B cell (primary cell): ENCODE data around the gene TTLL10. TPM values are rescaled to one million over a fixed set of nuclear protein-coding genes. Genes with fewer than 3 reads are reported as not detected.

Source experiments
- ATAC-seq: fragments of 200-7000 bp; cut with Tn5 transposase; one replicate; pipeline ENCODE4 v1.10.0; 2021; ENCODE audit warnings: low read depth, mild to moderate bottlenecking, moderate number of reproducible peaks, moderate library complexity
- CTCF ChIA-PET: fragments of 350-600 bp; sonication (Branson Sonifier 250); formaldehyde crosslinking; loops from one replicate; lab custom pipeline; 2021; ENCODE audit warnings: antibody characterized with exemption, inconsistent platforms; lab: Charles Lee
- POLR2A ChIA-PET: fragments of 350-600 bp; sonication (Branson Sonifier 250); formaldehyde crosslinking; loops from one replicate; lab custom pipeline; 2021; ENCODE audit warnings: antibody characterized with exemption; lab: Charles Lee
- DNase-seq: peaks from one replicate; pipeline ENCODE4 v3.0.0; 2013
- H2AFZ ChIP-seq: 2 replicates; pipeline ENCODE4 v1.6.1; 2012; ENCODE audit warnings: mild to moderate bottlenecking, low read depth, low read length; ENCODE audit not compliant: insufficient read depth, poor library complexity, severe bottlenecking
- H3K27ac ChIP-seq, 2 donors: 1 replicate in 1 of 2; 2 replicates in 1 of 2; pipeline ENCODE4 v1.5.1; 2012 to 2013; ENCODE audit warnings: low read length in 2 of 2, mild to moderate bottlenecking in 2 of 2, moderate library complexity in 1 of 2
- H3K27me3 ChIP-seq, 4 experiments: fragments of 200-600 bp in 1 of 4; sonication (generic) in 1 of 4; replicated peaks in 1 of 4; 1 replicate in 2 of 4; 2 replicates in 2 of 4; pipeline versions ENCODE4 v1.6.1 to v1.7.0; 2013 to 2016; ENCODE audit warnings: low read length in 3 of 4, mild to moderate bottlenecking in 2 of 4, mixed read lengths in 1 of 4, moderate library complexity in 1 of 4; ENCODE audit not compliant: insufficient read depth in 4 of 4, control insufficient read depth in 3 of 4; ENCODE audit errors: control extremely low read depth in 1 of 4
- H3K36me3 ChIP-seq, 2 experiments: replicated peaks in 1 of 2; 1 replicate in 1 of 2; 2 replicates in 1 of 2; pipeline versions ENCODE4 v1.6.1 to v1.7.1; 2013; ENCODE audit warnings: low read length in 1 of 2; ENCODE audit not compliant: insufficient read depth in 2 of 2, control insufficient read depth in 1 of 2; ENCODE audit errors: control extremely low read depth in 1 of 2, extremely low read depth in 1 of 2
- H3K4me1 ChIP-seq, 2 donors: fragments of 200-600 bp in 1 of 2; sonication (generic) in 1 of 2; 1 replicate in 1 of 2; 2 replicates in 1 of 2; pipeline versions ENCODE4 v1.5.1 to v1.6.1; 2013 to 2017; ENCODE audit warnings: low read length in 2 of 2; ENCODE audit not compliant: control insufficient read depth in 2 of 2, insufficient read depth in 2 of 2
- H3K4me2 ChIP-seq: replicated peaks from 2 replicates; pipeline ENCODE3; 2012; ENCODE audit warnings: mild to moderate bottlenecking, low read depth, low read length; ENCODE audit not compliant: poor library complexity, severe bottlenecking
- H3K4me3 ChIP-seq, 5 experiments: fragments of 200-600 bp in 1 of 5; sonication (generic) in 1 of 5; 1 replicate in 3 of 5; 2 replicates in 2 of 5; pipeline versions ENCODE4 v1.5.1 to v1.7.0; 2011 to 2016; ENCODE audit warnings: low read length in 4 of 5, mild to moderate bottlenecking in 4 of 5, low read depth in 2 of 5, control low read depth in 1 of 5, moderate library complexity in 1 of 5; ENCODE audit not compliant: insufficient read depth in 1 of 5; ENCODE audit errors: control extremely low read depth in 1 of 5, extremely low read depth in 1 of 5
- H3K79me2 ChIP-seq: fragments of 200-600 bp; sonication (generic); one replicate; pipeline ENCODE4 v1.6.0; 2016; ENCODE audit warnings: low read length; ENCODE audit not compliant: control insufficient read depth, insufficient read depth
- H3K9ac ChIP-seq: fragments of 200-600 bp; sonication (generic); 2 replicates; pipeline ENCODE4 v1.6.1; 2017; ENCODE audit warnings: mild to moderate bottlenecking, low read length, moderate library complexity
- H3K9me3 ChIP-seq, 3 donors: one replicate each; pipeline versions ENCODE4 v1.6.1 to v1.7.1; 2013; ENCODE audit warnings: low read length in 2 of 3; ENCODE audit not compliant: control insufficient read depth in 2 of 3, insufficient read depth in 1 of 3; ENCODE audit errors: control extremely low read depth in 1 of 3
- H4K20me1 ChIP-seq: 2 replicates; pipeline ENCODE4 v1.6.0; 2012; ENCODE audit warnings: mild to moderate bottlenecking, low read length; ENCODE audit not compliant: insufficient read depth, control insufficient read depth, poor library complexity, severe bottlenecking
- H3K27ac Mint-ChIP-seq: one replicate; pipeline ENCODE4 v1.8.0; 2021; ENCODE audit warnings: mixed read lengths
- H3K27me3 Mint-ChIP-seq: one replicate; pipeline ENCODE4 v1.8.0; 2021; ENCODE audit warnings: mixed read lengths
- H3K4me1 Mint-ChIP-seq: one replicate; pipeline ENCODE4 v1.8.0; 2021; ENCODE audit warnings: mixed read lengths
- H3K4me3 Mint-ChIP-seq: one replicate; pipeline ENCODE4 v1.8.0; 2021; ENCODE audit warnings: mixed read lengths
- H3K9me3 Mint-ChIP-seq: one replicate; pipeline ENCODE4 v1.8.0; 2022; ENCODE audit warnings: mixed read lengths; ENCODE audit not compliant: insufficient read depth
- EZH2 ChIP-seq: IDR thresholded peaks from 2 replicates; pipeline ENCODE4 v1.6.1; 2012; ENCODE audit warnings: borderline replicate concordance, low read depth, mild to moderate bottlenecking, moderate library complexity, low read length; ENCODE audit not compliant: insufficient read depth, poor library complexity, severe bottlenecking
- WGBS: methylation state at CpG from one replicate; pipeline ENCODE4 v1.1.5; 2013; ENCODE audit warnings: missing lambda C conversion rate; ENCODE audit not compliant: insufficient coverage; 5-methylcytosine and 5-hydroxymethylcytosine counted together
- intact Hi-C: fragments of 100-400 bp; cut with micrococcal nuclease; formaldehyde crosslinking; loops from one replicate; pipeline ENCODE4 v1.10.0; 2022
- polyA plus RNA-seq: library from polyadenylated mRNA; depleted of rRNA; stranded (reverse); fragments of >200 nt; gene quantifications from 2 replicates; pipeline ENCODE4 v1.2.3, GENCODE V29; 2012
- total RNA-seq, 2 donors: library from RNA; stranded (reverse); fragments of 120-200 nt in 1 of 2; gene quantifications; 1 replicate in 1 of 2; 2 replicates in 1 of 2; pipeline versions ENCODE4 v1.2.3 to v1.2.4, GENCODE V29; 2013 to 2022
- TF ChIP-seq, protein P1 (sequence below): fragments of 200-600 bp; IDR thresholded peaks from one replicate; pipeline ENCODE4 v1.8.0; 2022; ENCODE audit warnings: antibody characterized with exemption, mild to moderate bottlenecking

TTLL10 gene
- total and polyA plus RNA-seq, 2 donors (not counting 1 experiment from before 2014, with no cell fraction given) = 0.37 to 0.45 TPM

DNA sequence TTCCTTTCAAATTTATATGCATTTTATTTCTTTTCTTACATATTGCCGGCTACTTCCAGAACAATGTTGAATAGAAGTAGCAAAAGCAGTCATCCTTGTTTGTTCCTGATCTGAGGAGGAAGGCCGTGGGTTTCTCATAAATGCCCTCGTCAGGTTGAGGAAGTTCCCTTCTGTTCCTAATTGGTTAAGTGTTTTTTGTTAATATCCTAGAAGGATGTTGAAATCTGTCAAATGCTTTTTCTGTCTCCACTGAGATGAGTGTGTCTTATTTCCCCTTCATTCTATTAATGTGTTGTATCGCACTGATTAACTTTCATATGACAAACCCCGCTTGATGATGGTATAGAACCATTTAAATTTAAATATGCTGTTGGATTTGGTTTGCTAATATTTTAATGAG is 15.4 kb downstream of the TTLL10 start:
- H3K4me1 Mint-ChIP-seq = peaks cover 4% of the 10 kb centered on the region
- H3K79me2 ChIP-seq = no peaks in the 10 kb centered on the region
- no peak overlapping the region for H3K9ac ChIP-seq
- DNase-seq (no peak), ATAC-seq (no peak)
- no peaks in the 10 kb centered on the region for H3K4me1 ChIP-seq
- TF ChIP-seq, protein P1, sequence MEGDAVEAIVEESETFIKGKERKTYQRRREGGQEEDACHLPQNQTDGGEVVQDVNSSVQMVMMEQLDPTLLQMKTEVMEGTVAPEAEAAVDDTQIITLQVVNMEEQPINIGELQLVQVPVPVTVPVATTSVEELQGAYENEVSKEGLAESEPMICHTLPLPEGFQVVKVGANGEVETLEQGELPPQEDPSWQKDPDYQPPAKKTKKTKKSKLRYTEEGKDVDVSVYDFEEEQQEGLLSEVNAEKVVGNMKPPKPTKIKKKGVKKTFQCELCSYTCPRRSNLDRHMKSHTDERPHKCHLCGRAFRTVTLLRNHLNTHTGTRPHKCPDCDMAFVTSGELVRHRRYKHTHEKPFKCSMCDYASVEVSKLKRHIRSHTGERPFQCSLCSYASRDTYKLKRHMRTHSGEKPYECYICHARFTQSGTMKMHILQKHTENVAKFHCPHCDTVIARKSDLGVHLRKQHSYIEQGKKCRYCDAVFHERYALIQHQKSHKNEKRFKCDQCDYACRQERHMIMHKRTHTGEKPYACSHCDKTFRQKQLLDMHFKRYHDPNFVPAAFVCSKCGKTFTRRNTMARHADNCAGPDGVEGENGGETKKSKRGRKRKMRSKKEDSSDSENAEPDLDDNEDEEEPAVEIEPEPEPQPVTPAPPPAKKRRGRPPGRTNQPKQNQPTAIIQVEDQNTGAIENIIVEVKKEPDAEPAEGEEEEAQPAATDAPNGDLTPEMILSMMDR = no peak
- H4K20me1 ChIP-seq = no peaks in the 10 kb centered on the region
- H3K4me3 ChIP-seq = no peak overlapping the region
- H2AFZ ChIP-seq = no peak overlapping the region
- H3K4me3 Mint-ChIP-seq = no peak overlapping the region
- H3K4me2 ChIP-seq = no peak overlapping the region
- peaks cover 0 to 13% (median 3%) of the 10 kb centered on the region in 3 donors for H3K9me3 ChIP-seq
- peaks cover 6% of the 10 kb centered on the region for H3K27me3 Mint-ChIP-seq
- H3K27ac Mint-ChIP-seq = no peak overlapping the region
- no peak overlapping the region for H3K27ac ChIP-seq
- 69% methylated on average over 2 of the region's 5 CpGs for WGBS
- peaks cover under 1% of the 10 kb centered on the region for H3K9me3 Mint-ChIP-seq
- ChIA-PET CTCF (no interaction called here), POLR2A (no interaction called here)
- intact Hi-C loops = no loop called here
- H3K27me3 ChIP-seq = peaks cover 0 to 4% (median 2%) of the 10 kb centered on the region in 4 experiments
- H3K36me3 ChIP-seq = no peaks in the 10 kb centered on the region

DNA sequence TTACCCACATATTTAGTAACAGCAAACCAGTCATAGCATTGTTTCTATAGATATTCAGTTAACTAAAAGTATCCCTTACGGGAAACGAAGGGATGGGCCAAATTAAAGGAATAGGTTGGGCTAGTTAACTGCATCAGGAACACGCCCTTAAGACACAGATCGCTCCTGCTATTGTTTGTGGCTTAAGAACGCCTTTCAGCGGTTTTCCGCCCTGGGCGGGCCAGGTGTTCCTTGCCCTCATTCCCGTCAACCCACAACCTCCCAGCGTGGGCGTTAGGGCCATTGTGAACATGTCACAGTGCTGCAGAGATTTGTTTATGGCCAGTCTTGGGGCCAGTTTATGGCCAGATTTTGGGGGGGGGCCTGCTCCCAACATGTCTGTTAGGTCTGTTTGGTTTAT is 18.1 kb downstream of the TTLL10 start:
- Histone ChIP-seq H3K4me2 (no peak overlapping the region), H4K20me1 (no peaks in the 10 kb centered on the region), H3K9ac (no peak overlapping the region), H3K4me3 (no peak overlapping the region), H3K27me3 (peaks cover 0 to 4% (median 2%) of the 10 kb centered on the region in 4 experiments), H3K79me2 (no peaks in the 10 kb centered on the region), H3K4me1 (no peaks in the 10 kb centered on the region), H3K9me3 (peaks cover 1 to 24% (median 8%) of the 10 kb centered on the region in 3 donors), H3K27ac (no peak overlapping the region), H3K36me3 (no peaks in the 10 kb centered on the region), H2AFZ (no peak overlapping the region)
- peaks cover 6% of the 10 kb centered on the region for H3K27me3 Mint-ChIP-seq
- no peak overlapping the region for H3K27ac Mint-ChIP-seq
- WGBS = 76% methylated on average over 9 of the region's 11 CpGs
- ChIA-PET CTCF (interaction anchor here (1.5 kb wide), 1 partner anchor 17 kb away, joined by 3 read pairs; no protein-coding TSS in a partner anchor), POLR2A (interaction anchor here (0.7 kb wide), 1 partner anchor 33 kb away, joined by 3 read pairs; no protein-coding TSS in a partner anchor)
- no peaks in the 10 kb centered on the region for H3K4me1 Mint-ChIP-seq
- ATAC-seq = no peak
- DNase-seq = no peak
- no peak overlapping the region for H3K4me3 Mint-ChIP-seq
- TF ChIP-seq EZH2 = no peak
- peaks cover 8% of the 10 kb centered on the region for H3K9me3 Mint-ChIP-seq
- intact Hi-C loops = no loop called here
